OCI-LY7 (cell line): Measurements from ENCODE around the gene CA11. TPM values are rescaled to one million over a fixed set of nuclear protein-coding genes. Genes with fewer than 3 reads are reported as not detected.
A peak's percentile ranks its signal among the peaks of the same experiment; 100 is the strongest.

ENCODE experiments used
- BruUV-seq: library from RNA; stranded (reverse); fragments of 400-500 nt; replicated peaks from 2 replicates; lab custom pipeline; 2021; lab: Mats Ljungman, UMichigan
- CTCF ChIA-PET: fragments of 300-600 bp; sonication (Branson Sonifier 250); formaldehyde crosslinking; loops from one replicate; lab custom pipeline; 2022; ENCODE audit warnings: antibody characterized with exemption; ENCODE audit not compliant: unreplicated experiment; lab: Charles Lee
- POLR2A ChIA-PET: fragments of 300-600 bp; sonication (Branson Sonifier 250); formaldehyde crosslinking; loops from one replicate; lab custom pipeline; 2022; ENCODE audit warnings: antibody characterized with exemption; lab: Charles Lee
- DNase-seq: peaks from one replicate; pipeline ENCODE4 v3.0.0-alpha.2; 2015; ENCODE audit warnings: low spot score
- H2AFZ ChIP-seq: fragments of 200-600 bp; sonication (generic), shearing (Covaris generic); 2 replicates; pipeline ENCODE4 v1.6.1; 2014; ENCODE audit warnings: mild to moderate bottlenecking, antibody characterized with exemption, low read length, moderate library complexity
- H3K27ac ChIP-seq: fragments of 200-600 bp; sonication (generic); 2 replicates; pipeline ENCODE4 v1.5.1; 2014; ENCODE audit warnings: mixed run types, low read depth, mild to moderate bottlenecking, moderate library complexity, low read length, inconsistent platforms; ENCODE audit not compliant: poor library complexity, severe bottlenecking
- H3K36me3 ChIP-seq: fragments of 200-600 bp; sonication (generic); 2 replicates; pipeline ENCODE4 v1.6.1; 2014; ENCODE audit warnings: mild to moderate bottlenecking, antibody characterized with exemption, low read length, moderate library complexity, mixed read lengths; ENCODE audit not compliant: insufficient read depth
- H3K4me1 ChIP-seq: fragments of 200-600 bp; sonication (generic); 2 replicates; pipeline ENCODE4 v1.5.1; 2014; ENCODE audit warnings: mild to moderate bottlenecking, low read length; ENCODE audit not compliant: insufficient read depth, poor library complexity, severe bottlenecking
- H3K4me2 ChIP-seq: fragments of 200-600 bp; sonication (generic); 2 replicates; pipeline ENCODE4 v1.6.1; 2014; ENCODE audit warnings: mild to moderate bottlenecking, low read length
- H3K4me3 ChIP-seq: fragments of 200-600 bp; sonication (generic); 2 replicates; pipeline ENCODE4 v1.5.1; 2014; ENCODE audit warnings: mild to moderate bottlenecking, low read depth, low read length; ENCODE audit not compliant: poor library complexity, severe bottlenecking
- H3K79me2 ChIP-seq: fragments of 200-600 bp; sonication (generic); 2 replicates; pipeline ENCODE4 v1.6.1; 2016; ENCODE audit warnings: low read depth, mild to moderate bottlenecking, low read length, moderate library complexity, mixed read lengths; ENCODE audit not compliant: insufficient read depth
- H3K9me2 ChIP-seq: fragments of 200-600 bp; sonication (generic); 2 replicates; pipeline ENCODE4 v1.6.1; 2016; ENCODE audit warnings: mild to moderate bottlenecking, low read length, mixed read lengths; ENCODE audit not compliant: insufficient read depth
- H3K9me3 ChIP-seq: fragments of 200-600 bp; sonication (generic); 2 replicates; pipeline ENCODE4 v1.6.1; 2014; ENCODE audit warnings: mild to moderate bottlenecking, mixed run types, low read length, mixed read lengths
- H4K20me1 ChIP-seq: fragments of 200-600 bp; sonication (generic); 2 replicates; pipeline ENCODE4 v1.6.1; 2014; ENCODE audit warnings: mild to moderate bottlenecking, antibody characterized with exemption, low read length, moderate library complexity, mixed read lengths; ENCODE audit not compliant: insufficient read depth
- EZH2phosphoT487 ChIP-seq: fragments of 200-600 bp; sonication (generic); IDR thresholded peaks from 2 replicates; pipeline ENCODE4 v1.6.1; 2018; ENCODE audit warnings: low read depth, borderline replicate concordance, mild to moderate bottlenecking, mixed run types, antibody characterized with exemption, low read length, moderate library complexity, mixed read lengths
- intact Hi-C: fragments of 100-400 bp; cut with micrococcal nuclease; formaldehyde crosslinking; loops from one replicate; pipeline ENCODE4 v1.10.0; 2022; ENCODE audit not compliant: unreplicated experiment
- total RNA-seq, 2 experiments: library from RNA; depleted of rRNA in 1 of 2; stranded (reverse); fragments of >200 nt in 1 of 2; shearing (Covaris generic) in 1 of 2; gene quantifications; 2 replicates each; pipeline ENCODE4 v1.2.3, GENCODE V29; 2014 to 2022
- TF ChIP-seq, protein P1 (sequence below): fragments of 200-600 bp; sonication (generic); conservative IDR thresholded peaks from 2 replicates; pipeline ENCODE4 v1.5.1; 2014; ENCODE audit warnings: mild to moderate bottlenecking, antibody characterized with exemption, low read length, moderate library complexity, mixed read lengths

Gene CA11
- total RNA-seq, 2 experiments from 2014 or later, result 2.5 to 10.8 TPM

DNA sequence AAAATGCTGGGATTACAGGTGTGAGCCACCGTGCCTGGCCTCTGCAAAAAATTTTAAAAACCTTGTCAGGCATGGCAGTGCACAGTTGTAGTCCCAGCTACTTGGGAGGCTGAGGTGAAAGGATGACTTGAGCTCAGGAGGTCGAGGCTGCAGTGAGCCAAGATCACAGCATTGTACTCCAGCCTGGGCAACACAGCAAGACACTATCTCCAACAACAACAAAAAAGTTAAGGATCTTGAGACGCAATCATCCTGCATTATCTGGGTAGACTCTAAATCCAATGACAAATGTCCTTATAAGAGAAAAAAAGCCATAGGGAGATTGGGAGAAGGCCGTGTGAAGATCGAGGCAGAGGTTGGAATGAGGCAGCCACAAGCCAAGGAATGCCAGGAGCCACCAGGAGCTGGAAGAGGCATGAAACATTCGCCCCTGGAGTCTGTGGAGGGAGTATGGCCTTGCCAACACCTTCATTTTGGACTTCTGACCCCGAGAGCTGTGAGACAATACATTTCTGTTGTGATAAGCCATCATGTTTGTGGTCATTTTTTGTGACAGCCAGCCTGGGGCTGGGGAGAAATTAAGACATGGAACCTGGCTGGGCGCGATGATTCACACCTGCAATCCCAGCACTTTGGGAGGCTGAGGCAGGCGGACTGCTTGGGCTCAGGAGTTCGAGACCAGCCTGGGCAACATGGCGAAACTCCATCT is 5.1 kb upstream of the CA11 start:
- intact Hi-C loops, result no loop called here
- no TSS peak for BruUV-seq
- no peak for TF ChIP-seq EZH2phosphoT487
- TF ChIP-seq, protein P1, sequence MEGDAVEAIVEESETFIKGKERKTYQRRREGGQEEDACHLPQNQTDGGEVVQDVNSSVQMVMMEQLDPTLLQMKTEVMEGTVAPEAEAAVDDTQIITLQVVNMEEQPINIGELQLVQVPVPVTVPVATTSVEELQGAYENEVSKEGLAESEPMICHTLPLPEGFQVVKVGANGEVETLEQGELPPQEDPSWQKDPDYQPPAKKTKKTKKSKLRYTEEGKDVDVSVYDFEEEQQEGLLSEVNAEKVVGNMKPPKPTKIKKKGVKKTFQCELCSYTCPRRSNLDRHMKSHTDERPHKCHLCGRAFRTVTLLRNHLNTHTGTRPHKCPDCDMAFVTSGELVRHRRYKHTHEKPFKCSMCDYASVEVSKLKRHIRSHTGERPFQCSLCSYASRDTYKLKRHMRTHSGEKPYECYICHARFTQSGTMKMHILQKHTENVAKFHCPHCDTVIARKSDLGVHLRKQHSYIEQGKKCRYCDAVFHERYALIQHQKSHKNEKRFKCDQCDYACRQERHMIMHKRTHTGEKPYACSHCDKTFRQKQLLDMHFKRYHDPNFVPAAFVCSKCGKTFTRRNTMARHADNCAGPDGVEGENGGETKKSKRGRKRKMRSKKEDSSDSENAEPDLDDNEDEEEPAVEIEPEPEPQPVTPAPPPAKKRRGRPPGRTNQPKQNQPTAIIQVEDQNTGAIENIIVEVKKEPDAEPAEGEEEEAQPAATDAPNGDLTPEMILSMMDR, result no peak
- Histone ChIP-seq H3K4me2 (no peak overlapping the region), H2AFZ (no peak overlapping the region), H3K36me3 (no peaks in the 10 kb centered on the region), H3K79me2 (no peaks in the 10 kb centered on the region), H3K4me3 (no peak overlapping the region), H3K4me1 (peaks cover 16% of the 10 kb centered on the region), H3K27ac (no peak overlapping the region), H4K20me1 (no peaks in the 10 kb centered on the region), H3K9me2 (no peaks in the 10 kb centered on the region), H3K9me3 (no peaks in the 10 kb centered on the region)
- POLR2A ChIA-PET, result no interaction called here
- DNase-seq, result no peak
- CTCF ChIA-PET, result no interaction called here

DNA sequence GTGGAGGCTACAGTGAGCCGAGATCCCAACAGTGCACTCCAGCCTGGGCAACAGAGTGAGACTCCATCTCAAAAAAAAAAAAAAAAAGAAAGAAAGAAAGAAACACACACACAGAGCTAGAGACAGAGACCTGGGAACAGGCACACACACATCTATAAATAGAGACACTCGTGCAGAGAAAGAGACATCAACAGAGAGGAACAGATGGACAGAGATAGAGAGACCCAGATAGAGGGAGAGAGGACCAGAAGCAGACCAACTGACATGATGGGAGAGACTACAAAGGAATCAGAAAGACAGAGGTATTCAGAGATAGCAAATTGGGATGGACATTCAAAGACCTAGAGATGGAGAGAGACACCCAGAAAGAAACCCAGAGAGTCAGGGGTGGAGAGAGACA is 2.1 kb upstream of the CA11 start:
- Histone ChIP-seq H3K4me3 (no peak overlapping the region), H3K9me3 (no peaks in the 10 kb centered on the region), H3K79me2 (no peaks in the 10 kb centered on the region), H2AFZ (no peak overlapping the region), H3K4me1 (peaks cover 29% of the 10 kb centered on the region), H3K27ac (no peak overlapping the region), H3K4me2 (no peak overlapping the region), H3K36me3 (no peaks in the 10 kb centered on the region), H3K9me2 (no peaks in the 10 kb centered on the region), H4K20me1 (no peaks in the 10 kb centered on the region)
- intact Hi-C loops, result loop anchor here (5.0 kb wide), 2 partner anchors 89 to 324 kb away; no protein-coding TSS in a partner anchor
- no peak for DNase-seq
- ChIA-PET POLR2A (no interaction called here), CTCF (no interaction called here)
- TF ChIP-seq, protein P1, result no peak
- TF ChIP-seq EZH2phosphoT487, result no peak
- no TSS peak for BruUV-seq

DNA sequence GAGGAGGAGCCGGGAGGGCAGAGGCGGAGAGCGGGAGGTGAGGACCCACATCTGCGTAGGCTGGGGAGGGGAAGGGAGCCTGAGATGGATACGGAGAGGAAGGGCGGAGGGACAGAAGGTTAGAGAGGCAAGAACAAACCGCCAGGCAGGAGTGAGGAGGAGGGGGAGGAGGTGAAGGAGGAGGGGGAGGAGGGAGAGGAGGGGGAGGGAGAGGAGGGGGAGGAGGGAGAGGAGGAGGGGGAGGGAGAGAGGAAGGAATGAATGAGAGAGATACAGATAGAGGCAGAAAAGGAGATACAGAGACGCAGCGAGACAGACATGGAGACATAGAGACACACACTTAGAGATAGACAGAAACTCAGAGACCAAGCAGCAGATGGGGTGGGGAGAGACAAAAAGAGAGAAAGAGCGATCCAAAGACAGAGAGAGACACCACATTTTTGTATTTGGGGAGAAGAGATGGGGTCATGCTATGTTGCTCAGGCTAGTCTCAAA is 782 bp upstream of the CA11 start:
- Histone ChIP-seq H3K36me3 (no peaks in the 10 kb centered on the region), H3K4me1 (peaks cover 29% of the 10 kb centered on the region), H3K27ac (no peak overlapping the region), H3K79me2 (no peaks in the 10 kb centered on the region), H4K20me1 (no peaks in the 10 kb centered on the region), H3K9me3 (no peaks in the 10 kb centered on the region), H2AFZ (peak overlapping the region; percentile 7; the same call in 1 of the 2 replicates), H3K4me2 (peak overlapping the region; percentile 92), H3K9me2 (no peaks in the 10 kb centered on the region), H3K4me3 (peak overlapping the region; percentile 66)
- ChIA-PET POLR2A (no interaction called here), CTCF (no interaction called here)
- TF ChIP-seq, protein P1, result no peak
- no peak for TF ChIP-seq EZH2phosphoT487
- DNase-seq, result no peak
- intact Hi-C loops, result loop anchor here (1.0 to 5.0 kb wide), 4 partner anchors 29 to 326 kb away; no protein-coding TSS in a partner anchor
- BruUV-seq, result no TSS peak
